Measurements from ENCODE around the gene GUCA1A. TPM values are rescaled to one million over a fixed set of nuclear protein-coding genes. Genes with fewer than 3 reads are reported as not detected.

The GUCA1A gene
- total RNA-seq, 4 donors from 2014 or later: not detected

DNA sequence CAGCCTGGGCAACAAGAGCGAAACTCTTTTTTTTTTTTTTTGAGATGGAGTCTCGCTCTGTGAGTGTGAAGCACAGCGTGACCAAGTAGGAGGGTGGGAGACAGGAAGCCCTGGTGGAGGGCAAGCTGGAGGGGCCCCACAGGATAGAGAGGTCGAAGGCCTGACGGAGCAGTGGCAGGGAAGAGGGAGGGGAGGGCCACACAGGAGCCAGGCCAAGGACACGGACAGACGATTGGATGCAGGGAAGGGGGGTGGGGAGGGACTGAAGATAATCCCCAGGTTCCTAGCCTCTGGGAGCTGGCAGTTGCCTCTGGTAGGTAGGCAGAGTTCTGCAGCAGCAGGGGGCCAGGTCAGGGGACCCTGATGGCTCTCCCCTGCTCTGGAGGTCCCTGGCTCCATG lies 10.8 kb upstream of the GUCA1A start:
- no peaks in the 10 kb centered on the region for H3K36me3 ChIP-seq
- H3K27ac ChIP-seq (replicated peaks in 1 of 4): no peak overlapping the region
- no peaks in the 10 kb centered on the region for H3K9me3 ChIP-seq
- no peaks in the 10 kb centered on the region for H3K4me1 ChIP-seq
- 56% methylated on average over 7 of the region's 7 CpGs for WGBS
- H3K4me3 ChIP-seq: no peak overlapping the region
- no peak for DNase-seq (ENCODE audit: extremely low spot score)
- H3K27me3 ChIP-seq: peaks cover 0 to 11% (median 0%) of the 10 kb centered on the region in 4 donors
- intact Hi-C loops (cut with DNase I): no loop called here
- TF ChIP-seq POLR2AphosphoS5 (IDR thresholded peaks at IDR 0.05) (no peak), EP300 (IDR thresholded peaks at IDR 0.05) (no peak)

DNA sequence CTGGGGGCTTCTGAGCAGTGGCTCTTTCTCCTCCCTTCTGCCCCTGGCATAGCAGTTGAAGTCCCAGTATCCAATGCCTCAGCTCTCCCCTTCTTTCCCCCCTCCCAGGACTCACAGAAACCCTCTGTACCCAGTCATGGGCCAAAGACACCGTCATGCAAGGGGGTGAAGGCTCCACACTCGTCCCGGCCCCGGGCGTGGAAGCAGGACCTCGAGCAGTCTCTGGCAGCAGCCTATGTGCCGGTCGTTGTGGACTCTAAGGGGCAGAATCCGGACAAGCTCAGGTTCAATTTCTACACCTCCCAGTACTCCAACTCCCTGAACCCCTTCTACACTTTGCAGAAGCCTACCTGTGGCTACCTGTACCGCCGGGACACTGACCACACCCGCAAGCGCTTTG lies 10.4 kb upstream of the GUCA1A start:
- H3K36me3 ChIP-seq: no peaks in the 10 kb centered on the region
- 86% methylated on average over 9 of the region's 13 CpGs for WGBS
- no peak for DNase-seq (ENCODE audit: extremely low spot score)

DNA sequence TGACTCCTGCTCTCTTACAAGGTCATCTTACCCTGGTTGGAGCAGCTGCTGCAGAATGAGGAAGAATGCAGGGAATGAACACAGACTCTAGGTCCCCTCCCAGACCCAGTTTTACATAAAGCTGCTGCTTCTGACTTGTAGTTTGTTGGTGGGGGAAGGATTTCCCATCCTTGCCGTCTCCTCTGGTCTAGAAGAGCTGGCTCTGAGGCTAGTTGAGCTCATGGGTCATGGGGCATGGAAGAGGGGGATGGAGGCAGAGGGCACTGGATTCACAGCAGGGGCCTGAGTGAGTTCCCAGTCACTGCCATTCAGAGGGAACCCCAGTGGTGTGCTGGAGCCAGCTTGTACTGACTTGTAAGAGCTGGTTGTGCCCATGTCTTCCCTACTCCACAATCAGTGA lies 9.2 kb upstream of the GUCA1A start:
- TF ChIP-seq POLR2AphosphoS5 (IDR thresholded peaks at IDR 0.05): no peak
- TF ChIP-seq, protein P1, sequence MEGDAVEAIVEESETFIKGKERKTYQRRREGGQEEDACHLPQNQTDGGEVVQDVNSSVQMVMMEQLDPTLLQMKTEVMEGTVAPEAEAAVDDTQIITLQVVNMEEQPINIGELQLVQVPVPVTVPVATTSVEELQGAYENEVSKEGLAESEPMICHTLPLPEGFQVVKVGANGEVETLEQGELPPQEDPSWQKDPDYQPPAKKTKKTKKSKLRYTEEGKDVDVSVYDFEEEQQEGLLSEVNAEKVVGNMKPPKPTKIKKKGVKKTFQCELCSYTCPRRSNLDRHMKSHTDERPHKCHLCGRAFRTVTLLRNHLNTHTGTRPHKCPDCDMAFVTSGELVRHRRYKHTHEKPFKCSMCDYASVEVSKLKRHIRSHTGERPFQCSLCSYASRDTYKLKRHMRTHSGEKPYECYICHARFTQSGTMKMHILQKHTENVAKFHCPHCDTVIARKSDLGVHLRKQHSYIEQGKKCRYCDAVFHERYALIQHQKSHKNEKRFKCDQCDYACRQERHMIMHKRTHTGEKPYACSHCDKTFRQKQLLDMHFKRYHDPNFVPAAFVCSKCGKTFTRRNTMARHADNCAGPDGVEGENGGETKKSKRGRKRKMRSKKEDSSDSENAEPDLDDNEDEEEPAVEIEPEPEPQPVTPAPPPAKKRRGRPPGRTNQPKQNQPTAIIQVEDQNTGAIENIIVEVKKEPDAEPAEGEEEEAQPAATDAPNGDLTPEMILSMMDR (IDR thresholded peaks at IDR 0.05): no peak
- no peak for TF ChIP-seq POLR2A (IDR thresholded peaks at IDR 0.05; ENCODE audit: low read depth)
- no peak for TF ChIP-seq EP300 (IDR thresholded peaks at IDR 0.05)
- intact Hi-C loops (cut with DNase I): no loop called here
- WGBS: 63% methylated on average over 1 of the region's 1 CpG
- no peaks in the 10 kb centered on the region for H3K36me3 ChIP-seq
- no peak overlapping the region for H3K27ac ChIP-seq (replicated peaks in 1 of 4)
- no peaks in the 10 kb centered on the region for H3K9me3 ChIP-seq
- H3K4me3 ChIP-seq: no peak overlapping the region
- peaks cover 0 to 7% (median 0%) of the 10 kb centered on the region in 4 donors for H3K27me3 ChIP-seq
- no peaks in the 10 kb centered on the region for H3K4me1 ChIP-seq
- no peak for DNase-seq (ENCODE audit: extremely low spot score)

More for the DNA sequence above, 10.4 kb upstream of the GUCA1A start:
- Histone ChIP-seq H3K4me3 (no peak overlapping the region), H3K27ac (replicated peaks in 1 of 4) (no peak overlapping the region), H3K9me3 (no peaks in the 10 kb centered on the region), H3K4me1 (no peaks in the 10 kb centered on the region), H3K27me3 (peaks cover 0 to 7% (median 0%) of the 10 kb centered on the region in 4 donors)
- TF ChIP-seq POLR2A (IDR thresholded peaks at IDR 0.05; ENCODE audit: low read depth): no peak
- TF ChIP-seq POLR2AphosphoS5 (IDR thresholded peaks at IDR 0.05): no peak
- TF ChIP-seq EP300 (IDR thresholded peaks at IDR 0.05): no peak
- TF ChIP-seq, protein P1 (IDR thresholded peaks at IDR 0.05): no peak
- intact Hi-C loops (cut with DNase I): no loop called here

DNA sequence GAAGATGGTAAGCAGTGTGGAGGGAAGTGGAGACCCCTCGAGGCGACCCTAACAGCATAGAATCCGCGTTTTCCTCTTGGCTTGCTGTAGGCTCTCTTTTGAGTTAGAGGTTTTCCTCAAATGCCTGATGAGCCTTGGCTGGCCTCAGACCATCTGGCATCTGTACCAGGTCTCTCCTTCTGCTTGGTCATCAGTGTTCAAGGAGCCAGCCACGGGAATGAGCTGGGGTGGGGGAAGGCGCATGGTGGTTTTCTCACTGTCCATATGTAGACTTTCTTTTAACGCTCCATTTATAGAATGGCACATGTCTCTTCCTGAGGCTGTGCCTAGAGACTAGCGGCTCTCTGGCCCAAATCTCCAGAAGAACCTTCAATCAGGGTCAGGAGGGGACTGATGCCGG lies 8.1 kb upstream of the GUCA1A start:
- no peaks in the 10 kb centered on the region for H3K9me3 ChIP-seq
- H3K36me3 ChIP-seq: no peaks in the 10 kb centered on the region
- no peak overlapping the region for H3K27ac ChIP-seq (replicated peaks in 1 of 4)
- H3K4me1 ChIP-seq: no peaks in the 10 kb centered on the region
- DNase-seq (ENCODE audit: extremely low spot score): no peak
- H3K4me3 ChIP-seq: no peak overlapping the region
- intact Hi-C loops (cut with DNase I): no loop called here
- WGBS: 82% methylated on average over 9 of the region's 9 CpGs
- TF ChIP-seq POLR2A (IDR thresholded peaks at IDR 0.05; ENCODE audit: low read depth) (no peak), POLR2AphosphoS5 (IDR thresholded peaks at IDR 0.05) (no peak), EP300 (IDR thresholded peaks at IDR 0.05) (no peak)
- TF ChIP-seq, protein P1 (IDR thresholded peaks at IDR 0.05): no peak
- peaks cover 0 to 7% (median 0%) of the 10 kb centered on the region in 4 donors for H3K27me3 ChIP-seq

DNA sequence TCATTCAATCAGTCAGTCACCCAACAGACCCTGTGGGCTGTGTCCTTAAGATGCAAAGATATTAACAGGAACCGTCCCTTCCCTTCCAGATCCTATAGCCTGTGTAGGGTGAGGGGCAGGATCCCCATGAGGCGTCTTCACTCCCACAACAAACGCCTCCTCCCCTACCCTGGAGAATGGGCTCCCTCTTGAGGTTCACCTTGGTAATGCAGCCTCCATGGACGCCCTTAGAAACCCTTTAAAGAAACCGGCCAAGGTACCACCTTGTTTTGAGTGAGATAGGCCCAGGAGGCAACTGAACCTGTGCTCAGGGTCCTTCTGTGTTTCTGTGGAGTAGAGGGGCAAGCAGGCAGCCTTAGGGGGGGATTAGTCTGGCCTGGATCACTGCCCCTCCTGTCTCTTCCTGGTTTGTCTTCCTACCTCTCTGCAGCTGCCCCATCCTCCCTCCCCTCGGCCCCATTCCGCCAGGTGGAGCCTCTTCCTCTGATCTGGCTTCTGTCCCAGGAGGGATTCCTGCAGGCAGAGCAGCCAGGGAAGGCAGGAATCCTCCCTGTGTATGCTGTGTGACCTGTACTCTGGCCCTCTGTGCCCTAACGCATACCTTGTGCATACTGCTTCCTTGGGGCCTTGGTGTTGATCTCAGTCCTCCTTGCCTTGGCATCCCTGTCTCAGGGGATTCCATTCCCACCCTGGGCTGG lies 6.6 kb upstream of the GUCA1A start:
- Histone ChIP-seq H3K27ac (replicated peaks in 1 of 4) (no peak overlapping the region), H3K4me1 (no peaks in the 10 kb centered on the region), H3K4me3 (no peak overlapping the region), H3K36me3 (no peaks in the 10 kb centered on the region), H3K9me3 (no peaks in the 10 kb centered on the region), H3K27me3 (peaks cover 0 to 5% (median 0%) of the 10 kb centered on the region in 4 donors)
- DNase-seq (ENCODE audit: extremely low spot score): peak; percentile 95
- intact Hi-C loops (cut with DNase I): loop anchor here (1.0 kb wide), 1 partner anchor 91 kb away; no protein-coding TSS in a partner anchor
- 16% methylated on average over 8 of the region's 8 CpGs for WGBS
- TF ChIP-seq EP300 (IDR thresholded peaks at IDR 0.05) (no peak), POLR2A (IDR thresholded peaks at IDR 0.05; ENCODE audit: low read depth) (no peak), POLR2AphosphoS5 (IDR thresholded peaks at IDR 0.05) (no peak)
- TF ChIP-seq, protein P1 (IDR thresholded peaks at IDR 0.05): peak; percentile 85 to 95 (median 87)
